Measurements from ENCODE around the gene SRPX2. TPM values are rescaled to one million over a fixed set of nuclear protein-coding genes. Genes with fewer than 3 reads are reported as not detected.

SRPX2 gene
- total and polyA plus RNA-seq, 7 donors, result 2.1 to 7.3 (median 4.9) TPM

DNA sequence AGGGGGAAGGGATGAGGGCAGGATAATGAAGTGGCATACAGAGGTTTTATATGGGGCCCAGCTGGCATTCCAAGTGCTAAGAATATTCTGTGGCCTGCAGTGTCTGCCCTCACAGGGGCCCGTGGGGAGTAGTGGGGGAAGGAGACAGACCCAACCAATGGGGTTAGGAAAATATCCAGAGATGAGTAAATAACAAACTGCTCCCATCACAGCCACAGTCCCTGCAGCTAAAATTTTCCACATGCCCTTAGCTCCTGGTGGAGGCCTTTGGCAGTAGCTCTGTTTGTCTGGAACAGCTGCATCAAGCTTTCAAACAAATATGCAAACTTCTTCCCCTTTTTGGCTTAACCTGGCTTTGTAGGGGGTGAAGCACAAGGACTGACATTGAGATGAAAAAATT lies 3.1 kb downstream of the SRPX2 start:
- peaks cover 0 to 40% (median 0%) of the 10 kb centered on the region in 3 donors for H3K27me3 ChIP-seq (ENCODE audit: insufficient read depth in 3 of 3, low read length in 2 of 3)
- peak in 1 of 2 donors; percentile 55 for DNase-seq
- no peak for ATAC-seq
- H3K27ac ChIP-seq, result no peak overlapping the region
- TF ChIP-seq CTCF (IDR thresholded peaks at IDR 0.05), result no peak
- H3K9me3 ChIP-seq, result no peaks in the 10 kb centered on the region
- H3K4me1 ChIP-seq, result no peaks in the 10 kb centered on the region
- H3K36me3 ChIP-seq (ENCODE audit: insufficient read depth in 1 of 2, low read depth in 1 of 2), result no peaks in the 10 kb centered on the region
- H3K4me3 ChIP-seq, result no peak overlapping the region
- intact Hi-C loops (cut with DNase I), result no loop called here
- 0 to 44% (median 16%) methylated on average over 1 of the region's 1 CpG for WGBS, 3 donors

GRCh38 chrX:100647739-100648138 lies 3.7 kb downstream of the SRPX2 start:
- Histone ChIP-seq H3K27me3 (ENCODE audit: insufficient read depth in 3 of 3, low read length in 2 of 3) (peaks cover 0 to 40% (median 0%) of the 10 kb centered on the region in 3 donors), H3K4me3 (no peak overlapping the region), H3K9me3 (no peaks in the 10 kb centered on the region), H3K36me3 (ENCODE audit: insufficient read depth in 1 of 2, low read depth in 1 of 2) (no peaks in the 10 kb centered on the region), H3K4me1 (no peaks in the 10 kb centered on the region), H3K27ac (no peak overlapping the region)
- 45 to 69% (median 59%) methylated on average over 2 of the region's 2 CpGs for WGBS, 3 donors
- intact Hi-C loops (cut with DNase I), result no loop called here
- TF ChIP-seq CTCF (IDR thresholded peaks at IDR 0.05), result no peak
- ATAC-seq, result no peak
- no peak for DNase-seq

GRCh38 chrX:100648458-100649417 lies 4.7 kb downstream of the SRPX2 start:
- intact Hi-C loops (cut with DNase I), result no loop called here
- WGBS, 3 donors, result 32 to 56% (median 43%) methylated on average over 8 of the region's 8 CpGs
- no peak overlapping the region for H3K4me3 ChIP-seq
- no peak for TF ChIP-seq CTCF (IDR thresholded peaks at IDR 0.05)
- no peaks in the 10 kb centered on the region for H3K4me1 ChIP-seq
- H3K9me3 ChIP-seq, result no peaks in the 10 kb centered on the region
- peaks cover 0 to 38% (median 0%) of the 10 kb centered on the region in 3 donors for H3K27me3 ChIP-seq (ENCODE audit: insufficient read depth in 3 of 3, low read length in 2 of 3)
- peak in 3 of 4 donors; percentile 33 to 65 (median 39) for ATAC-seq
- DNase-seq, result peak; percentile 25 to 49
- H3K36me3 ChIP-seq (ENCODE audit: insufficient read depth in 1 of 2, low read depth in 1 of 2), result no peaks in the 10 kb centered on the region
- H3K27ac ChIP-seq, result peak overlapping the region; percentile 63

DNA sequence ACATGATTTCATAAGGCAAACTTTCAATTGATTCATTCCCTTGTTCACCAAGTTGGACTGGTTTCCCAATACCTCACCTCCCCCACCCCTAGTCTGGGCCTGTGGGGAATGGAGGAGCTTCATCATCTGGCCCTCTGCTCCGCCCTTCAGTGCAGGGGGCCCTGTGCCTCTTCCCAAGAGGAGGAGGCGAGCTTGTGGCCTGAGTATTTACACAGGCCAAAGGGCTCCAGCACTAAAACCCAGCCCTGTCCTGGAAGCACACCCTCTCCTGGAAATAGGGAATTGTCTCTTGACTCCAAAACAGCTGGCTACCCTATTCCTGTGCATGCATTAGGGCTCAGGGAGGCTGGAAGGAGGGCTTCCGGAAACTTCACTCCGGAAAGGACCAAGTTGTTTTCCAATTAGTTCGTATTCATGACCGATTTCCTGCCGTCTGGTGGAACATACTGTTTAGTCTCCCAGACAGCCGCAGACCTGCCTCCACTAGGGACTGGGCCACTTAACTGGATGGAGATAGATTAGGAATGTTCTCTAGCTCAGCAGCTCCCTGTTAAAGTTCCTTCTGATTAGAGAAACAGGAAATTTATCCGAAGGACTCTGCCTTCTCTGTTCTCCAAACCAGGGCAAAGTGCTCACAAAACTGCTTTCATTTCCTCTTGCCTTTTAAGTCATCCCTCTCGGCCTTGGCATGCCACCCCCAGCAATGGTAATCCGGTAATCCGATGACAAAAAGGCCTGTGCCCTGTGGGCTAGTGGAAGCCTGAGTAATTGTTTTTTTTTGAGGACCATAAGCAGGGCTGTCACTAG lies 5.8 kb downstream of the SRPX2 start:
- DNase-seq (peak; percentile 77 to 87), ATAC-seq (peak; percentile 60 to 85 (median 82))
- no peaks in the 10 kb centered on the region for H3K36me3 ChIP-seq (ENCODE audit: insufficient read depth in 1 of 2, low read depth in 1 of 2)
- H3K9me3 ChIP-seq, result no peaks in the 10 kb centered on the region
- H3K4me3 ChIP-seq, result no peak overlapping the region
- peak overlapping the region; percentile 63 for H3K27ac ChIP-seq
- 16 to 33% (median 28%) methylated on average over 12 of the region's 12 CpGs for WGBS, 3 donors
- H3K4me1 ChIP-seq, result no peaks in the 10 kb centered on the region
- H3K27me3 ChIP-seq (ENCODE audit: insufficient read depth in 3 of 3, low read length in 2 of 3), result peaks cover 0 to 30% (median 0%) of the 10 kb centered on the region in 3 donors
- intact Hi-C loops (cut with DNase I), result no loop called here
- no peak for TF ChIP-seq CTCF (IDR thresholded peaks at IDR 0.05)

Measured in psoas muscle (tissue), 8 donors.